ENCODE data around the gene CYB561D2.

GRCh38 chr3:50395070-50395860, 44.6 kb downstream of the CYB561D2 start:
- TF ChIP-seq POLR2A (IDR thresholded peaks at IDR 0.05; ENCODE audit: low read depth, low read length) (no peak), CTCF (IDR thresholded peaks at IDR 0.05; ENCODE audit: extremely low read depth in 1 of 2, insufficient read depth in 1 of 2, low read depth in 1 of 2, low read length in 2 of 2) (no peak), MYC (IDR thresholded peaks at IDR 0.05; ENCODE audit: low read depth, low read length) (no peak), EZH2 (IDR thresholded peaks at IDR 0.05; ENCODE audit: borderline replicate concordance, low read depth, low read length, severe bottlenecking) (no peak), POLR2AphosphoS5 (IDR thresholded peaks at IDR 0.05; ENCODE audit: insufficient read depth, low read depth, low read length) (no peak), FOS (IDR thresholded peaks at IDR 0.05; ENCODE audit: borderline replicate concordance, insufficient read depth, low read length) (no peak), JUN (IDR thresholded peaks at IDR 0.05; ENCODE audit: borderline replicate concordance, insufficient read depth, insufficient read length, low read depth) (no peak), GATA2 (IDR thresholded peaks at IDR 0.05; ENCODE audit: insufficient read depth, insufficient read length, low read depth, low read length) (no peak)
- TF ChIP-seq, protein P1, sequence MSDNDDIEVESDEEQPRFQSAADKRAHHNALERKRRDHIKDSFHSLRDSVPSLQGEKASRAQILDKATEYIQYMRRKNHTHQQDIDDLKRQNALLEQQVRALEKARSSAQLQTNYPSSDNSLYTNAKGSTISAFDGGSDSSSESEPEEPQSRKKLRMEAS (IDR thresholded peaks at IDR 0.05; ENCODE audit: insufficient read depth, insufficient read length) = no peak
